Measurements from ENCODE around the gene RAPGEF4.

RAPGEF4 gene

DNA sequence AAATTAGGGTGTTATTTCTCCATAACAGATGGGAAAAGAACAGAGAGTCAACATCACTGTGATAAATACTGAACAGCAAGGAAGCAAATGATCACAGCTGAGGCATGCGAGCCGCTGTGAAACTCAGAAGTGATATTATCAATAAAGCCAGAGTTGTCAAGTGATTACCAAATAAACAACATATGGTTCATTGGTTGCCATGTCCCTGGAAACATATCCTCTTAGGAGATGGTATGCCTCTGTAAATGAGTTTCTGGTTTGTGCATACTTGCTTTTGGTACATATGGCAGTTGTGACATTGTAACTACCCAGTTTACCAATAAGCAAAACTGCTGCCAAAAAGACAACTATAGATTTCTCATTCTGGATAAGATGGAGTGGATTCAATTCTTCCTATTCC is 23.8 kb downstream of the RAPGEF4 start:
- Histone ChIP-seq H3K4me1 (ENCODE audit: low read length) (peaks cover 9% of the 10 kb centered on the region), H4K20me1 (ENCODE audit: insufficient read depth, low read length) (no peaks in the 10 kb centered on the region), H3K79me2 (ENCODE audit: low read length) (no peaks in the 10 kb centered on the region), H3K9me3 (ENCODE audit: insufficient read depth, low read length) (no peaks in the 10 kb centered on the region), H3K4me2 (ENCODE audit: low read length) (no peak overlapping the region), H3K4me3 (ENCODE audit: low read length) (no peak overlapping the region), H3K27ac (ENCODE audit: low read length) (no peak overlapping the region), H3K27me3 (ENCODE audit: low read depth, low read length) (no peaks in the 10 kb centered on the region), H3K36me3 (replicated peaks; ENCODE audit: low read depth, low read length) (no peaks in the 10 kb centered on the region), H3K9ac (ENCODE audit: low read length) (no peak overlapping the region), H2AFZ (ENCODE audit: low read depth, low read length) (no peak overlapping the region)
- no peak for TF ChIP-seq EZH2phosphoT487 (IDR thresholded peaks at IDR 0.05; ENCODE audit: low read depth)

GRCh38 chr2:172761306-172761705 is 25.7 kb downstream of the RAPGEF4 start:
- Histone ChIP-seq H3K27ac (ENCODE audit: low read length) (no peak overlapping the region), H3K4me1 (ENCODE audit: low read length) (peaks cover 17% of the 10 kb centered on the region), H3K36me3 (replicated peaks; ENCODE audit: low read depth, low read length) (no peaks in the 10 kb centered on the region), H2AFZ (ENCODE audit: low read depth, low read length) (no peak overlapping the region), H3K4me3 (ENCODE audit: low read length) (no peak overlapping the region), H3K9ac (ENCODE audit: low read length) (no peak overlapping the region), H3K4me2 (ENCODE audit: low read length) (no peak overlapping the region), H4K20me1 (ENCODE audit: insufficient read depth, low read length) (no peaks in the 10 kb centered on the region), H3K79me2 (ENCODE audit: low read length) (no peaks in the 10 kb centered on the region), H3K9me3 (ENCODE audit: insufficient read depth, low read length) (no peaks in the 10 kb centered on the region), H3K27me3 (ENCODE audit: low read depth, low read length) (no peaks in the 10 kb centered on the region)
- TF ChIP-seq, protein P1, sequence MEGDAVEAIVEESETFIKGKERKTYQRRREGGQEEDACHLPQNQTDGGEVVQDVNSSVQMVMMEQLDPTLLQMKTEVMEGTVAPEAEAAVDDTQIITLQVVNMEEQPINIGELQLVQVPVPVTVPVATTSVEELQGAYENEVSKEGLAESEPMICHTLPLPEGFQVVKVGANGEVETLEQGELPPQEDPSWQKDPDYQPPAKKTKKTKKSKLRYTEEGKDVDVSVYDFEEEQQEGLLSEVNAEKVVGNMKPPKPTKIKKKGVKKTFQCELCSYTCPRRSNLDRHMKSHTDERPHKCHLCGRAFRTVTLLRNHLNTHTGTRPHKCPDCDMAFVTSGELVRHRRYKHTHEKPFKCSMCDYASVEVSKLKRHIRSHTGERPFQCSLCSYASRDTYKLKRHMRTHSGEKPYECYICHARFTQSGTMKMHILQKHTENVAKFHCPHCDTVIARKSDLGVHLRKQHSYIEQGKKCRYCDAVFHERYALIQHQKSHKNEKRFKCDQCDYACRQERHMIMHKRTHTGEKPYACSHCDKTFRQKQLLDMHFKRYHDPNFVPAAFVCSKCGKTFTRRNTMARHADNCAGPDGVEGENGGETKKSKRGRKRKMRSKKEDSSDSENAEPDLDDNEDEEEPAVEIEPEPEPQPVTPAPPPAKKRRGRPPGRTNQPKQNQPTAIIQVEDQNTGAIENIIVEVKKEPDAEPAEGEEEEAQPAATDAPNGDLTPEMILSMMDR (IDR thresholded peaks at IDR 0.05; ENCODE audit: low read depth, low read length): no peak
- TF ChIP-seq EZH2phosphoT487 (IDR thresholded peaks at IDR 0.05; ENCODE audit: low read depth): no peak

DNA sequence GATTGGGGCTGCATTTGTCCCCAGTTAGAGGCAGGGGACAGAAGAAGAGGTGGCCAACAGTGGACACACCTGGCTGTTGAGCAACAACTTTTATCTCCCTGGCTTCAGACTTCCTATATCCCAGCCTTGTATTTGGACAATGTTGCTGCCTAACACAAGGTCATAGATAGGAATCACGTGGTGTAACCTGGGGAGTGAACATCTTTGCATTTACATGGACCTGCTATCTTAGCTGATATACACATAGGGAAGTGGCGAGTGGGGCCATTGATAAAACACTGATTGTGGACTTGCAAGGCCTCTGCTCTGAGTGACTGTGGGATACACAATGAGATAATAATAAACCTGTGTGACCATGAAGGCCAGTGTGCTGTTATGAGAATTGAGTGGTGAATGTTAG is 26.9 kb downstream of the RAPGEF4 start:
- Histone ChIP-seq H2AFZ (ENCODE audit: low read depth, low read length) (no peak overlapping the region), H4K20me1 (ENCODE audit: insufficient read depth, low read length) (no peaks in the 10 kb centered on the region), H3K4me1 (ENCODE audit: low read length) (peaks cover 17% of the 10 kb centered on the region), H3K27ac (ENCODE audit: low read length) (no peak overlapping the region), H3K4me2 (ENCODE audit: low read length) (no peak overlapping the region), H3K9me3 (ENCODE audit: insufficient read depth, low read length) (no peaks in the 10 kb centered on the region), H3K27me3 (ENCODE audit: low read depth, low read length) (no peaks in the 10 kb centered on the region), H3K36me3 (replicated peaks; ENCODE audit: low read depth, low read length) (no peaks in the 10 kb centered on the region), H3K4me3 (ENCODE audit: low read length) (no peak overlapping the region), H3K9ac (ENCODE audit: low read length) (no peak overlapping the region), H3K79me2 (ENCODE audit: low read length) (no peaks in the 10 kb centered on the region)
- no peak for TF ChIP-seq EZH2phosphoT487 (IDR thresholded peaks at IDR 0.05; ENCODE audit: low read depth)

- no peaks in the 10 kb centered on the region for H3K36me3 ChIP-seq (replicated peaks; ENCODE audit: low read depth, low read length)
- TF ChIP-seq EZH2phosphoT487 (IDR thresholded peaks at IDR 0.05; ENCODE audit: low read depth): no peak
- TF ChIP-seq, protein P1 (IDR thresholded peaks at IDR 0.05; ENCODE audit: low read depth, low read length): no peak
- no peak overlapping the region for H3K27ac ChIP-seq (ENCODE audit: low read length)
- H2AFZ ChIP-seq (ENCODE audit: low read depth, low read length): no peak overlapping the region
- no peaks in the 10 kb centered on the region for H3K79me2 ChIP-seq (ENCODE audit: low read length)
- H3K4me3 ChIP-seq (ENCODE audit: low read length): no peak overlapping the region
- no peaks in the 10 kb centered on the region for H3K9me3 ChIP-seq (ENCODE audit: insufficient read depth, low read length)
- no peaks in the 10 kb centered on the region for H3K27me3 ChIP-seq (ENCODE audit: low read depth, low read length)
- no peaks in the 10 kb centered on the region for H4K20me1 ChIP-seq (ENCODE audit: insufficient read depth, low read length)
- no peak overlapping the region for H3K4me2 ChIP-seq (ENCODE audit: low read length)
- H3K9ac ChIP-seq (ENCODE audit: low read length): no peak overlapping the region
- H3K4me1 ChIP-seq (ENCODE audit: low read length): peaks cover 17% of the 10 kb centered on the region
Measured at GRCh38 chr2:172763079-172763478, 27.4 kb downstream of the RAPGEF4 start.

- no peak overlapping the region for H2AFZ ChIP-seq (ENCODE audit: low read depth, low read length)
- H3K27ac ChIP-seq (ENCODE audit: low read length): no peak overlapping the region
- H3K4me2 ChIP-seq (ENCODE audit: low read length): peak overlapping the region; percentile 53
- no peaks in the 10 kb centered on the region for H4K20me1 ChIP-seq (ENCODE audit: insufficient read depth, low read length)
- H3K79me2 ChIP-seq (ENCODE audit: low read length): no peaks in the 10 kb centered on the region
- no peaks in the 10 kb centered on the region for H3K9me3 ChIP-seq (ENCODE audit: insufficient read depth, low read length)
- H3K36me3 ChIP-seq (replicated peaks; ENCODE audit: low read depth, low read length): no peaks in the 10 kb centered on the region
- no peaks in the 10 kb centered on the region for H3K27me3 ChIP-seq (ENCODE audit: low read depth, low read length)
- H3K9ac ChIP-seq (ENCODE audit: low read length): no peak overlapping the region
- H3K4me1 ChIP-seq (ENCODE audit: low read length): peaks cover 23% of the 10 kb centered on the region
- TF ChIP-seq EZH2phosphoT487 (IDR thresholded peaks at IDR 0.05; ENCODE audit: low read depth): no peak
- TF ChIP-seq, protein P1 (IDR thresholded peaks at IDR 0.05; ENCODE audit: low read depth, low read length): no peak
- no peak overlapping the region for H3K4me3 ChIP-seq (ENCODE audit: low read length)
Measured at GRCh38 chr2:172765662-172766061, 30.0 kb downstream of the RAPGEF4 start.
